NCI-H128 (cell line): ENCODE results near the gene GHRL.
A peak's percentile ranks its signal among the peaks of the same experiment; 100 is the strongest.

Experiments
- DNase-seq: peaks from one replicate; lab custom pipeline; 2025; ENCODE audit not compliant: unreplicated experiment; lab: John Stamatoyannopoulos, UW

Gene GHRL

DNA sequence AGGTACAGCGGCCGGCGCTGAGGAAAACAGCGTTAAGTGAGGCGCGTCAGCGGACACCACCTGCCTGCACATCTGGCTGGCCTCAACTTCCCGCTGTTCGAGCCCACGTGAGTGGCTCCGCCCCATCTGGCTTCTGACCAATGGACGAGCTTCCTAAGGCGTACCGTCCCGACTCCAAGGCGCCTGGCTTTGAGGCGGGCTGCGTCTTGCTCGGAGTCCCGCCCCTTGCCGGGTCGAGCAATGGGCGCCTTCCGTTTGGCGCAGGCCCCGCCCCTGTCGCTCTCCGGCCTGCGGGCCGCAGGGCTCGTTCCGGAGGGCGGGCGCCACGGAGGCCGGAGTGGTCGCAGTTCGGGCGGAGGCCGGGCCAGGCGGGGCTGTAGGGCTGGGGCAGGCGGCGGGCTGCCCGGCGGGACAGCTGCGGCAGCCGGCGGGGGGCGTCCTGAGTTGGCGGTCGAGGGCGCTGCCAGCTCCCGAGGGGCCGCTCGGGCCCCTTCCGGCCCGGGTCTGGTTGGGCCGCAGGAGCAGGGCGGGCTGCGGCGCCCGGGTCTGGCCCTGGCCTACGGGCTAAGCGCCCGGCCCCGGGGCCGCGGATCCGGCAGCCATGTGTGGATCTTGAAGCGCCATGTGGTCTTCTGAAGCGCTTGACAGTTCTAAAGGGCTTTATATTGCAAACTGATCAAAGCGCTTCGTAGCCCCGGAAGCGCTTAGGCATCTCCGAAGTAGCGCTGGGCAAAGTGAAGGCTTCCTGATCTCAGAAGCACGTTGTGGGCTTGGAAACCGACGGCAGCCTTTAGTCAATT is 44.4 kb downstream of the GHRL start, which contains the start of gene TATDN2:
TSS of gene TATDN2 (plus strand) at position 276 of the 800 bp plus-strand sequence. CDS start 742 bp downstream, outside the sequence.
- DNase-seq: peak; percentile 86

GRCh38 chr3:10247679-10248183 is 45.0 kb downstream of the GHRL start:
- DNase-seq: no peak

DNA sequence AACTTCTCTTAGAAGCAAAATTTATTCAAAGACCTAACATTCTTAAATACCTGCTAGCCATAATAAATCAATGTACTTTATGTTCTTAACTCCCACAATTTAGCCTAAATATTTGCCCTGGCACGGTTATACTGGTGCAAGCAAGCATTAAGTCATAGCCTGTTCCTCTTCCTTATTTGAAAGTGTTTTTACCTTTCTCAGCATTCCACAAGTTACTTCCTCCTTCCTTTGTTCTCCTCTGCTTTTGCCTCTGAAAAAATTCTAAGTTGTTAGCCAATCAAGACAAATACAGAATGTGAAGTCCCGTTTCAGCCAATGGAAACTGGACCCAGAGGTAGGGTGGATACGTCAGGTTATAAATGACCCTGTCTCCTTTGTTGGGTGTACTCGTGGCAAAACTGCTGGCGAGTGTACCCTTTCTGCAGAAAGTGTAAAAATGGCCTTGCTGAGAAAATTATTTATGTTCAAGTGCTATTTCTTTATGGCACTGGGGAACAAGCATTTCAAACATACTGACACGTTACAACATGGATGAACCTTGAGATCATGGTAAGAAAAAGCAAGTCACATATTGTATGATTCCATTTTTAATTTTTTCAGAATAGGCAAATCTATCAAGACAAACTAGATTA is 47.5 kb downstream of the GHRL start:
- no peak for DNase-seq

GRCh38 chr3:10244009-10244408 is 48.7 kb downstream of the GHRL start:
- no peak for DNase-seq

GRCh38 chr3:10242182-10243065 is 50.3 kb downstream of the GHRL start:
- DNase-seq: no peak

- DNase-seq: no peak
These were observed 51.9 kb downstream of the GHRL start for GRCh38 chr3:10240799-10241198.

DNA sequence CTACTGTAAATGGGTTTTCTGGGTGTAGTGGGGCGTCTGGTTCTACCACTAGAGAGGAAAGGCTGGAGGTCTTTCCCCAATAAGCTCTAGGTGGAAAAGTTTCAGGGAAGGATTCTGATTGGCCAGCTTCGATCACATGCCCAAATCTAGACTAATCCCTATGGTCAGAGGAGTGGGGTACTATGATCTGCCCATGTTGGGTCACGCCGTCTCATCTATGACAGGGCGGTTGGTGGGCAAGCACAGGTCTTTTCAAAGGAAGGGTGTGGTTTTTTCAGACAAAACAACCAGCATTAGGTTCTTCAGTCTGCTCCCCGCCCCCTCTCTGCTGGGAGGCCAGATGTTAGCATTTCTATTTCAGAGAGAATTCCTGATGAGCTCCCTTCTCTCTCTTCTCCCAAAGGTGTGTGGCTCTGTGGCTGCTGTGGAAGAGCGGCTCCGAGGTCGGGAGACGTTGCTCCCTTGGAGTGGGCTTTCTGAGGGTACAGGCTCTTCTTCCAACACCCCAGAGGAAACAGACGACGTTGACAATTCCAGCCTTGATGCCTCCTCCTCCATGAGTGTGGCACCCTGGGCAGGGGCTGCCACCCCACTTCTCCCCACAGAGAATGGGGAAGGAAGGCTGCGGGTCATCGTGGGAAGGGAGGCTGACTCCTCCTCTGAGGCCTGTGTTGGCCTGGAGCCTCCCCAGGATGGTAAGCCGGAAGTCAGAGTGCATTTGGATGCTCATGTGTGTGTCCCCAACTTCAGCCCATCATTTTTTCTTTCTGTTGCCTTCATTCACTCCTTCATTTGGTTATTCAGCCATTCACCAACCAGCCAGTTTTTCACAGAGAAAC is 54.2 kb downstream of the GHRL start:
- DNase-seq: no peak
